HuH-7 (cell line): ENCODE results near the gene KATNA1.

ENCODE experiments used
- DNase-seq: peaks from one replicate; pipeline ENCODE4 v3.0.0; 2011; ENCODE audit warnings: low spot score

Gene KATNA1

DNA sequence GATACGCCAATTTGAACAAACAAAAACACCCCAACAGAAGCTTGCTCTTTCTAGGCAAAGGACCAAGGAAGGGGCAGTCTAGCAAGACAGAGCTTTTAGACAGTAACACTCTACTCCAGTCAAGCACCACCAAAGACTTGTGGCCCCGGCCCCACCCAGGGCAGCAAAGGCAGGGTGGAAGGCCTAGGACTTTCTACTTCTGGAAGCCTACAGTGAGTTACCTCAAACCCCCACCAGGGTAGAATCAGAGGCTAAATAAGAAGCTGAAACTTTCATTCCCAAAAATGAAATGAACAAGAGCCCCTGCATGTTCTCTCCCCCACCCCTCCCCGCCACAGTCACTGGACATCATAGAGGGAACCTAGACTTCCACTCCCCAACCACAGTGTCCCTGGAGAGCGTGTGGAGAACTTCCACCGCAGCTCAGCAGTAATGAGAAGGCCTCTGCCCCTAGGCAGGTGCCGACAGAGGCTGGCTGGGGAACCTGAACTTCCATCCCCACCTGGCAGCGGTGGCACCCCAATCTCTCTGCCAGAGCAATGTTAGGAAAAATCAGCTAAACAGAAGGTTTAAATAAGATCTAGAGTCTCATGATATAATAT lies 40.0 kb downstream of the KATNA1 start:
- peak; percentile 12 for DNase-seq

DNA sequence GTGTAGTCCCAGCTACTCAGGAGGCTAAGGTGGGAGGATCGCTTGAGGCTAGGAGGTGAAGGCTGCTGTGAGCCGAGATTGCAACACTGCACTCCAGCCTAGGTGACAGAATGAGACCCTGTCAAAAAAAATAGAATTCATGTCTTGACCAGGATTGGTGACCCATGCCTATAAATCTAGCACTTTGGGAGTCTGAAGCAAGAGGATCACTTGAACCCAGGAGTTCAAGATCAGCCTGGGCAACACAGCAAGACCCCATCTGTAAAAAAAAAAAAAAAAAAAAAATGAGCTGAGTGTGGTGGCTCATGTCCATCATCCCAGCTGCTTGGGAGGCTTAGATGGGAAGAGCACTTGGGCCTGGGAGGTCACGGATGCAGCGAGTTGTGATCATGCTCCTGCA lies 48.0 kb downstream of the KATNA1 start:
- no peak for DNase-seq

DNA sequence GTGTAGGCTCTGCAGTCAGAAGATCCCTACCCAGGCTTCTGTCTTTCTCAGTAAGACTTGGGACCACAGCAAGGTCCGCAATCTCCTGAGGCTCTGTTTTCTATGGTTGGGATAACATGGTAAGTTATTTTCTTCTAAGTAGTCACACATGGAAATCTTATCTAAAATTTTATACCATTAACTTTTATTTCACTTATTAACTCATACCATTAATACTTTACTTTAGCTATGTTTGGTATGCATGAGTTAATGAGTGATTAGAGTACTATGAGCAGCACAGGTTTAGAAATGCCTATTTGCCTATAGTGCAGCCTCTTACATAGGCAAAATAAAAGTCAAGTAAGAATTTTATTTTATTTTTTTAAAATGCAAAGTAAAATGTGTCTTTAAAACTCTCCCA lies 55.1 kb downstream of the KATNA1 start:
- DNase-seq, result no peak

DNA sequence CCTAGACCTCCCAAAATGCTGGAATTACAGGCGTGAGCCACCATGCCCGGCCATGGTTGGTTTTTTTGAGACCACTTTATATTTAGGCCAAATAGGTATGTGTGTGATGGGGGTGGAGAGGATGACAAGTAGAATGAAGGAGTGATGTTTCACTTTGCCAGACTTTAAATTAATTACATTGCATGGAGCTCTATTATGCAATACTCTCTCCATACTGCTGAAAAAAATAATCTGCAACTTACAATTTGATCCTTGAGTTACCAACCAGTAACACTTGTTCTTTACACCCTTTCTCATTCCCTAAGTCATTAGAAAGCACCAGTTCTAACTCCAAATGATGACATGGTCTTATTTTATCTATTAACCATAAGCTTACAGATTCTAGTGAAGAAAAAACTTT lies 55.5 kb downstream of the KATNA1 start:
- no peak for DNase-seq

DNA sequence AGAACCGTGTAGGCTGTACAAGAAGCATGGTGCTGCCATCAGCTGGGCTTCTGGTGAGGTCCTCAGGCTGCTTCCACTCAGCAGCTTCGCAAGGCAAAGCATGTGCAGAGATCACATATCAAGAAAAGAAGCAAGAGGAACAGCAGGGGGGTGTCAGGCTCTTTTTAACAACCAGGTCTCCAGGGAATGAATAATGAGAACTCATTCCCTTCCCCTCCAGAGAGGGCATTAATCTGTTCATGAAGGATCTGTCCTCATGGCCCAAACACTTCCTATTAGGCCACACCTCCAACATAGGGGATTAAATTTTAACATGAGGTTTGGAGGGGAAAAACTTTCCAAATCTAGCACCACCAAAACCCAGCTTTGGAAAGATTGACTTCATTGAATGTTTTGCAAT lies 62.4 kb downstream of the KATNA1 start:
- no peak for DNase-seq

DNA sequence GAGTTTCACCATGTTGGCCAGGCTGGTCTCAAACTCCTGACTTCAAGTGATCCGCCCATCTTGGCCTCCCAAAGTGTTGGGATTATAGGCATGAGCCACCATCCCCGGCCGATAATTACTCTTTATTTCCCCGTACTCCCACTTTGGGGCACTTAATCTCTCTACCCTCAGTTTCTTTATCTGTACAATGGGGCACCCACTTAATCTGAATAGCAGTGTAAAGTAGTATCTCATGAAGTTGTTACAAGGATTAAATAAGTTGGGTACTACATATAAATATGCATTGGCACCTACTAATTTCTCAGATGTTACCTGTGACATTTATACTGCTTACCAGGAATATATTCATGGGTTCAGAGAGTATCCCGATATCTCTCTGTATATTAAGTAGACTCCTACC lies 67.2 kb downstream of the KATNA1 start:
- DNase-seq, result no peak

DNA sequence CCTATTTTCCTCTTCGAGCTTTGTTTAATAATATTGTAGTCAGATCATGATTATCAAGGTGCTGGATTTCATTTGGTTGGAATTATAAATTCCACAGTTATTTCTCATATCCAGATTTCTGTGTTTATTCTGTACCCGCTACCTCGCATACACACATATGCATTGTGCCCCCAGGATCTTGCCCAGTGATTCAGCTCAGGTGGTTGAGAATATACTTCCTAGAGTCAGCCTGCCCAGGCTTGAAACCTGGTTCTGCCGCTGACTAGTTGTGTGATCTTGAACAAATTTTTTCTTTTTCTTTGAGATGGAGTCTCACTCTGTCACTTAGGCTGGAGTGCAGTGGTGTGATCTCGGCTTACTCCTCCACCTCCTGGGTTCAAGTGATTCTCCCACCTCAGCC lies 67.6 kb downstream of the KATNA1 start:
- no peak for DNase-seq

DNA sequence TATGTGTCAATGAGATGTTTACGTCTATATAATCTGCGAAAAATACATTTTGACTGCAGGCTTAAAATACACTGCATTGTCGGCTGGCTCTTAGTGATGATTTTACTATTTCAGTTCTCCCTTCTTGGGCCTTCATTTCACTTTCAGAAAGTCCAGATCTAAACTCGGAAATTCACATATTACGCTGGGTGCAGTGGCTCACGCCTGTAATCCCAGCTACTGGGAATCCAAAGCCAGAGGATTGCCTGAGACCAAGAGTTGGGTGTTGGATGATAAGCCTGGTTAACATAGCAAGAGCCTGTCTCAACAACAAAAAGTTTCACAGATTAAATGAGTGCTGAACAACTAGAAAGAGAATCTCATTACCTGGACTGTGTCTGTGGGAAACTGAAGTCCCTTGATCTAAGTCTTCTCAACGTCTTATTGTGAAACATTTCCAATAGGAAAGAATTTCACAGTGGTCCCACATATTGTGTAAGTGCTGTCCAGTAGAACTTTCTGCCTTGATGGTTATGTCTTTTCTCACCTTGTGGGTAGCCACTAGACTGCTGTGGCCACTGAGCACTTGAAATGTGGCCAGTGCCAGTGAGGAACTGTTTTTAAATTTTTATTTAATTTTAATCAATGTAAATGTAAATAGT lies 80.4 kb downstream of the KATNA1 start:
- no peak for DNase-seq

DNA sequence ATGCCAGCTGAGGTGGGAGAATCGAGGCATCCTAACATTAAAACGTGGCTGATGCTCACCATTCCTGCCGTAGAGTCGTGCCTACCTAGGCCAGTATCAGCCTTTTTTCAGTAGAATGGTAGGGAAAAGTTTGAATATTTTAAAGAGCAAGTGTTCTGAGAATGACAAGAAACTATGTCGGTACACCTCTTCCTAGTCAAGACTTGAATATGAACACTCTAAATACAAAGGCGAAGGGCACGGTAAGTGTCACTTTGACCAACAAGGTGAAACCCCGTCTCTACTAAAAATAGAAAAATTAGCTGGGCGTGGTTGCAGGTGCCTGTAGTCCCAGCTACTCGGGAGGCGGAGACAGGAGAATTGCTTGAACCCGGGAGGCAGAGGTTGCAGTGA lies 81.3 kb downstream of the KATNA1 start:
- DNase-seq, result no peak

DNA sequence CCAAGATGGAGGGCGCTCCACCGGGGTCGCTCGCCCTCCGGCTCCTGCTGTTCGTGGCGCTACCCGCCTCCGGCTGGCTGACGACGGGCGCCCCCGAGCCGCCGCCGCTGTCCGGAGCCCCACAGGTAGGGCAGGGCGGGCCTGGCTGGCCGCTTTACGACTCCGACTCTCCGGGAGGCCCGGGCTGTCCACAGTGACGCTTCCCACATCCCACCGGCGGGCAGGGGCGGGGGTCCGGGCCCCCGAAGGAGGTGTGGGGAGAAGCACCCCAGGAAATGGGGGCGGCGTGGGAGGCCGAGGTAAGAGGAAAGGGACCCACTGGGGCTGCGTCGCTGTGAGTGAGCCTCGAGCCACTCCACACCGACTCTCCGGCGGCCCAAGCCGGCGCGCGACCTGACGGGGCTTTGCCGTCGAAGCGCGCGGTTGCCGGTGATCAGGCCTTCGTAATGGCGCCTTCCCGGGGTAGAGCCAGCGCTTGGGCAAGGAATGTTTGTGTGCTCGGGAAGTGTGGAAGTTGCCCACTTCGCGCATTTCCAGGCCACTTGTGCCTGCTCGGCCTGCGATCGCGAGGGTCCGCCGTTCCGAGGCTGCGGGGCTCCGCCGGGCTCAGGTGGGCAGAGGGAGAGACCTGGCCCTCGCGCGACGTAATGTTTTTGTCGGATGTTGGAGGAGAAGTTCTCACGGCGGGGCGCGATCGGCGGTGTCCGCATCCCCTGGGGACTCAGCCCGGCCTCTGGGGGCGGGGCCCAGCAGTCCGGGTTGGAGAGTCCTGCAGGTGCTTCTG lies 81.9 kb downstream of the KATNA1 start:
- peak; percentile 59 for DNase-seq

DNA sequence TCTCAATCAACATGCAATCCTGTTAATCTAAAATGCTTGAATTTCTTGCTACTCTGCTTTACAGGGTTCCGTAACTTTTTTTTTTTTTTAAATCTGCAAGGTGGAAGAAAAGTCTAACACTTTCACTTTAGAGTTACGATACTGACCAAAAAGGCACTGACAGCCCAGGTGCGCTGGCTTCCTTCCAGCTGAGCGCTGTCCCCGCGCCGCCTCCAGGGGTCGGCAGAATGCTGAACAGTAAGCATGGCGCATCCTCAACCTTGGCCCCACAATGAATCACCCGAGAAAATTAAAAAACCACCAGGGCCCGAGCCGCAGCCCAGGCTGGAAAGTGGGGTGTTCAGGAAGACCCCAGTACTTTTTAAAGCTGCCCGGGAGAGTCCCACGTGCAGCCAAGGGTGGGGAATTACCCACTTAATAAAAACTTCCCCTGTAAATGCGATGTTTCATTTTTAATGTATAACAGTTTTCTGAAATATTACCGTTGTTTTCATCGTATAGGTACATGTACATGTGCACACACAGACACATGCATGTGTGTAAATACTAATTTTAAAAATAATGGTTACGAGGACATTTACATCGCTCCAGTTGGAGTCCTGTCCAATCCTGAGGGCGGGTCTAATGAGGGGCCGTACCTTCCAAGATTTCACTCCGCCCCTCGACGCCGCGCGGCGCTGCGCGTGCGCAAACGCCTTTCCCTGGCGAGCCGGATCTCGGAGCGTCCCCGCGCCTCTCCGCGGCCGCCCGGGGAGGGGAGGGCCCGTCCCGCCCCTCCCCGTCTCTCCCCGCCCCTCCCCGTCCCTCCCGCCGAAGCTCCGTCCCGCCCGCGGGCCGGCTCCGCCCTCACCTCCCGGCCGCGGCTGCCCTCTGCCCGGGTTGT lies 82.7 kb downstream of the KATNA1 start, which contains the start of gene GINM1:
TSS of gene GINM1 (plus strand) at position 849 of the 883 bp plus-strand sequence. CDS start 40 bp downstream, outside the sequence.
- peak; percentile 98 for DNase-seq

DNA sequence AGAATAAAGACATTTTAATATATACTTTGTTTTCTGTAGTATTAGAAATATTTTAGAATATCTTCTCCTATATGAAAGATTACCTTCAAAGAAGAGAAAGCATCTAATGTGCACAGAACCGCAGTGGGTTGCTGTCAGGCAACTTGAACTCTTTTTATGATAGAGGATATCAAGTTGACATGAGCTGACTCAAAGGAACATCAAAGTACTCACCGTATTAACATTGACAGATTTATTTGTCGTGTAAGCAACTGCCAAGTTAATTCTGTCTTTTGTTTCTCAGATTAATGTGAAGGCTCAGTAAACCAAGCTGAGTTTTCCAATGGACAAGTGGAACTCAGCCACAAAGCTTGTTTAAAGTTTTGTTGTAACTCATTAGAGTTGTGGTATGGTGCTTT lies 84.6 kb downstream of the KATNA1 start:
- DNase-seq, result no peak

DNA sequence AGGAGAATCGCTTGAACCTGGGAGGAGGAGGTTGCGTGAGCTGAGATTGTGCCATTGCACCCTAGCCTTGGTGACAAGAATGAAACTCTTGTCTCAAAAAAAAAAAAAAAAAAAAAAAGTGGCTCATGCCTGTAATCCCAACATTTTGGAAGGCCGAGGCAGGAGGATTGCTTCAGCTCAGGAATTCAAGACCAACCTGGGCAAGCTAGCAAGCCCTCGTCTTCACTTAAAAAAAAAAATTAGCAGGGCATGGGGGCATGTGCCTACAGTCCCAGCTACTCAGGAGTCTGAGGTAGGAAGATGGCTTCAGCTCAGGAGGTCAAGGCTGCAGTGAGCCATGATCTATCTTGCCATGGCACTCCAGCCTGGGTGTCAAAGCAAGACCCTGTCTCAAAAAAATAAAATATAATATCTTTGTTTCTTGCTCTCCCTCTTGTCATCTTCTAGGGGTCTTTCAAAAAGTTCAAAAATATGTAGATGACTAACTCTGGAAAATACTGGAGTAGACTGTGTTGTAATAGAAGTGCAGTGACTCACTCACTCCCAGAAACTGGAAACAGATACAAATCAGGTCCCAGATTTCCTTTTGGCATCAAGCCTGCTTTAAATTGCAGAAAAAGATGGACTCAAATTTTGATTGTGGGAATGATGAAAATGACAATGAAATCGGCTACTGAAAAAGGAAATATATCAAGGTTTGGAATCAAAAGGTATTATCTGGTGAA lies 85.1 kb downstream of the KATNA1 start:
- no peak for DNase-seq

DNA sequence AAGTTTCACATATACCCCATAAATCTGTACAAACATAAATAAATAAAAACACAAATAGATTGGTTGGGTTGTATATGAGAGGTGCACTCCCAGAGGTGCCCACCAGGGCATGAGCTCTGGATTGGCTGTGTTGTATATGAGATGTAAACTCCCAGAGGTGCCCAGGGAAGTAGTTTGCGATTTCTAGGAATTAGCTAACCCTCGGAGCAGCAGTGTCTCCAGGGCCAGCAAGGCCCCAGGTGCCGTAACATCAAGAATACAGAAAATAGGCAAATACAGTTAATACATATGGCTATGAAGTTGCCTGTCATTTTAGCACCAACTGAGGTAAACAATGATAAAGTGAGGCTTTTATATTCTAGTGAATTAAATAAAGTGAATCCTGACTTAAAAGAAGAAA lies 87.8 kb downstream of the KATNA1 start:
- peak; percentile 65 for DNase-seq

DNA sequence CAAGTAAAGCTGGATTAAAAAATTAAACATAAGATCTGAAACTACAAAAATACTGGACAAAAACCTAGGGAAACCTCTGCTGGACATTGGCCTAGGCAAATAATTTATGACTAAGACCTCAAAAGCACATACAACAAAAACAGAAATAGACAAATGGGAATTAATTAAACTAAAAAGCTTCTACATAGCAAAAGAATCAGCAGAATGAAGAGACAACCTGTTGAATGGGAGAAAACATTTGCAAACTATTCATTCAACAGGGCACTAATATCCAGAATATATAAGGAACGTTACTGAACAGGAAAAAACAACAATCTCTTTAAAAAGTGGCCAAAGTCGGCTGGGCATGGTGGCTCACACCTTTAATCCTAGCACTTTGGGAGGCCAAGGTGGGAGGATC lies 89.1 kb downstream of the KATNA1 start:
- DNase-seq, result no peak

DNA sequence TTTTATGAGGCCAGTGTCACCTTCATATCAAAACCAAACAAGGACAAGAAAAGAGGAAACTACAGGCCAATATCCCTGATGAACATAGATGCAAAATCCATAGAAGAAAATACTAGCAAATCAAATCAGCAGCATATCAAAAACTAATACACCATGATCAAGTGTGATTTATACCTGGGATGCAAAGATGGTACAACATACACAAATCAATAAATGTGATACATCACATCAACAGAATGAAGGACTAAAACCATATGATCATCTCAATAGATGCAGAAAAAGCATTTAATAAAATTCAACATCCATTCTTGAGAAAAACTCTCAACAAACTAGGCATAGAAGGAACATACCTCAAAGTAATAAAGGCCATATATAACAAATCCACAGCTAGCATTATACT lies 90.5 kb downstream of the KATNA1 start:
- no peak for DNase-seq

DNA sequence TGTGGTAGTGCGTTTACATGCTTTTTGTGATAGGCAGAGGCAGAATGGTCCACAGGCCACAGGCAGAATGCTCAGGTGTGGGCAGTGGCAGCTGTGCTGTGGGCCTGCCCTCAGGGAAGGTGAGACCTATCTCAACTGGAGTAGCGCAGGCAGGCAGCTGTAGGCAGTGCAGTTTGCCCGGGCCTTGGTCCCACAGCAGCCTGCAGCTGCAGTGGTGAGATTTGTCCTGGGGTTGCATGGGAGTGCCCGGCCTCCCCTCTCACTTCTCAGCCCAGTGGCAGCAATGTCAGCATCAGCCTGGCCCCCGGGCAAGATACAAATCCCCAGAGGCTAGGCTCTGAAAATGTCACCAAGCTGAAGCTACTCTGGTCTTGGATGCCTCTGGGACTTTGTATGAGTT lies 96.6 kb downstream of the KATNA1 start:
- DNase-seq, result no peak

DNA sequence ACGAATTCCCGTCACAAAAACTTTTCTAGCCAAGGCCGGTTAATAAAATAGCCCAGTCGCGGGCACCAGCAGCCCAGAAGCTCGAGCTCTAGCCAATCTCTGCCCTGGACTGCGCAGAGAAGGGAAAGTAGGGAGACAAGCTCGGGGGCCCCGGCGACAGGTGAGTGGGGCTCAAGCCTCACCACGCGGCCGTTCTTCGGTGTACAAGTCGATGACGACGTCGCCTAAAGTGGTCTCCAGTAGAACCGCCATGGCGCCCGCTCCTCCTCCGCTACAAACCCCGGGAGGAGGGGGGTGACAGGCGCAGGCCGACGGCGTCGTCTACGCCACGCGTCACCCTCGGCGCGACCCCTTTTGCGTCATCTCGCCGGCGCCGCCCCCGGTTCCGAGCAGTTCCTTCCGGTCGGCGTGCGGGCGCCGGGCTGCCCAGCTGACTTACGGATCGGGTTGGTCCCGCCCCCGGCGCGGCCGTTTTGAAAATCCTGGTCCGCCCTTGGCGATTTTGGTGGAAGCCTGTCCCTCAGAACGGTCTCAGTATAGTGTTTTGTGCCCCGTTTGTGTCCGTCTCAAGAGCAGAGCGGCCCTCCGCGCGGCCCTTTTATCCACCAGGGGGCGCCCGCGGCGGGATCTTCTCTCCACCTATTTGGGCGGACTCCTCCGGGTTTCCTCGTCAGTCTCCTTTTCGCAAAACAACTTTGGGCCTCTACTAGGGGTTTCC lies 102.6 kb downstream of the KATNA1 start, which contains the start of gene PPIL4:
TSS of gene PPIL4 (minus strand) at position 290 of the 718 bp plus-strand sequence. CDS start at position 252, 38 bp downstream.
- peak; percentile 89 for DNase-seq

DNA sequence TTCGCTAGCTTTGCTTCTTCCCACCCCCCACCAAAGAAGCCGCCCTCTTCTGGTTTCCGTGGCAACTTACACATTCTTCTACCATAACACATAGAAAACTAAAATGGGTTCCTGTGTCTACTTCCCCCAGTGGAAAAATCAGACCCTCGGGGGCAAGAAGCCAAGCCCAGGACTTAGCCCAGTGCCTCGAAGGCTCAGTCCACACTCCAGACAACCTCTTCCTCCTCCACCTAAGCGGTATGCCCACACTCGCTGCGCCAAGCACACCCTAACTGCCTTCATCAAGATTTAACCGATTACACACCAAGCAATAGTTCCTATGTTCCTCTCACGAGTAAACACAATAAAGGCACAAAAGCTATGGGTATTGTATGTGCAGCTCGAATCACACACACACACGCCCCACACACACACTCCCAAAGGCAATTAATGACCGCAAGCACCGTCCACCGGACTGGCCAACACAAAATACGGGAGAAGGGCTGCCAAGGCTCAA lies 103.2 kb downstream of the KATNA1 start:
- peak; percentile 10 for DNase-seq
